Erythroblast (primary cell): ENCODE results near the gene CAPRIN2.

ENCODE experiments used
- DNase-seq, 2 experiments: peaks; one replicate each; lab custom pipeline; 2025; lab: John Stamatoyannopoulos, UW
- GATA1 ChIP-seq: IDR thresholded peaks from 2 replicates; pipeline ENCODE4 v1.6.1; 2011; ENCODE audit warnings: low read depth, mild to moderate bottlenecking, control low read depth, low read length, moderate library complexity
- POLR2A ChIP-seq: IDR thresholded peaks from 2 replicates; pipeline ENCODE4 v1.6.1; 2011; ENCODE audit warnings: mild to moderate bottlenecking, low read length

The CAPRIN2 gene

DNA sequence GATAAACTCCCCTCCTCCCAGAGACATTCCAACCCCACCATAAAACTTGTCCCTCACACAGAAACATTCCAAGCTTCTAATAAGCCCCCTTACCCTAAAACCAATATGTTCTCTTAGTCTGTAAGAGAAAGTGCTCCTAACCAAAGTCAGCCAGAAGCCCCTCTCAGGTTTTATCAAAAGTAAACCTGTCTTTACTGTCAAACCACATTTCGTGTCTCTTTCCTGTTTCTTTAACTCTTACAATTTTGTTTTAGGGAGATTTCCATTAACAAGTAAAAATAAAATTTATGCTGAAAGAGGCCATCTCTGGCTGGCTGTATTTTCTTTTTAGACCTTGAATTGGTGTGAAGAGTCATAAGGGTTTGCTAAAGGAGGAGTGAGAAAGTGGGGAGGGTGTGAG lies 29.8 kb upstream of the CAPRIN2 start:
- DNase-seq = no peak
- no peak for TF ChIP-seq GATA1
- TF ChIP-seq POLR2A = no peak

DNA sequence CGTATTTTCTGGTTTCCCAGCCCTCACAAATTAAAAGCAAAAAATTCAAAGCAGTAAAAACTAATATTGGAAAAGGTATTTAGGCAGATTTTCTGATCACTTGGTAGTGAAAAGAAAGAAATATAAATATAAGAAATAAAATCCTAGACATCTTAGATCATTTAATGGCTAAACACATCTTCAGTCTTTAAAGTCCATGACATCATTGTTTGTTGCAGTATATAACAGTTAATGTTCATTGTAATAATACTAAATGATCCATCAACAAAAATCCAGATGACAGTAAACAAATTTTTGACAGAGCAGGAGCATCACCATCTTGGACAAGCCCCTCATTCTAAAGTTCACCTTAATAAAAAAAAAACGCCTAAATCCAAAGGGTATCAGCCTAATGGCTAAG lies 29.2 kb upstream of the CAPRIN2 start:
- no peak for DNase-seq
- no peak for TF ChIP-seq GATA1
- no peak for TF ChIP-seq POLR2A

DNA sequence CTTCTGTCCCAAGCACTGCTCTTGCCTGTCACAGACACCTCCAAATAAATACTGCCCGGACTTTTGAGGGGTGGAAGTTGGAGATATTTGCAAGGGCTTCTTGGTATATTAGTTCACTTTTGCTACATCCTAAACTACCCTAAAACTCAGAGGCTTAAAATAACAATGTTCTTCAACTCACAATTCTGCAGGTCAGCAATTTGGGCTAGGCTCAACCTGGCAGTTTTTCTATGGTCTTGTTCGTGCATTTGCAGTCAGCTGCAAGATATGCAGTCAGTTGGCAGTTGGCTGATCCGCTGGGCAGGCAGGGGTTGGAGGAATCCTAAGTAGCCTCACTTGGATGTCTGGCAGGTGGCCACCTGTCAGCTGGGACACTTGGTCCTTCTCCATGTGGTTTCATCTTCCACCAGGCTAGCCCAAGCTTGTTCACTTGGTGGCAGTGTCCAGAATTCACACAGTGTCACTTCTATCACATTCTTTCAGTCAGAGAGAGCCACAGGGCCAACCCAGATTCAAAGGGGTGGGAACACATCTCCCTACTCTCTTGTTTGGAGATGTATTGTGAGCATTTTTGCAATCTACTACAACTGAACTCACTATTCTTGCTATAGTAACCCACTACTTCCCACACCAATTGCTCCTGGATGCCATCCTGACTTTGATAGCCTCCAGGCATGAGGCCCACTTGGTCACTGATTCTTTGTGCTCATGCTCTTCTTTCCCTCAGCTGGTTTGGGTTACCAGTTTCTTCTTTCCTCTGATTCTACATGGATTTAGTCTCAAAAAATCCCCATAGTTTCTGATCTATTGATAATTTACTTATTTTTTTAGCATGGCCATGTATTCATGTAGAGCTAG lies 27.8 kb upstream of the CAPRIN2 start:
- TF ChIP-seq POLR2A (no peak), GATA1 (no peak)
- DNase-seq = no peak

DNA sequence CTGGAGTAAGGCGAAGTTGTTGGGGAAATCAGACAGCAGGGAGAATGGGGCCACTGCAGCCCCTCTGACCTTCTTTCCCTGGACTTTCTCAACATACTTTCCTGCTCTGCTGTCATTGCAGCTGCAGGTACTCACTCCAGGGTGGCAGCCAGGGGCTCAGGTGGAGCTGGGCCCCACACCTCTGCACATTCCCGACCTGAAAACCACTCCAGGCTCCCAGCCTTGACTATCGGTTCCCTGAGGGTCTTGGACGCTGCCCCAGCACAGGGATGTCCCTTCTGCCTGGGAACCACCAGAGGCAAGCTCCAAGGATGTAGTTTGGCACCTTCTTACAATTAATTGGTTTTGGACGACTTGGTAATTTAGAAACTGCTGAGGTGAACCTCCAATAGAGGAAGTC lies 24.8 kb upstream of the CAPRIN2 start:
- DNase-seq = no peak
- TF ChIP-seq GATA1 = no peak
- no peak for TF ChIP-seq POLR2A

DNA sequence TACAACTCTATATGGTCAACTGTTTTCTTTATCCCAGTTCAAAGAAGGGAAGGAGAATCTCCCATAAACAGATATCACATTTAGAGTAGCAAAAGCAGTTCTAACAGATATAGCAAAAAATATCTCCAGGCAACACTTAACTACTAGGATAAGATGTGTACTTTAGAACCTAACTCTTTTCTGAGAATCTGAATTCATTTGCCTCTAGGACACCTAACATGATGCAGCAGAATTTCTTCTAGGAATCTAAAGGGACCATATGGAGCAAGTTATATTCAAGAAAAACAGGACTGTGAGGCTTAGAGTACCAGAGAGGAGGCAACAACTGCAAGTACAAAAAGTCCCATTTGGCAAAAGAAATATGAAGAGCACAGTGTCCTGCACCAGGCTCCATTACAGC lies 24.4 kb upstream of the CAPRIN2 start:
- no peak for DNase-seq
- no peak for TF ChIP-seq GATA1
- TF ChIP-seq POLR2A = no peak

DNA sequence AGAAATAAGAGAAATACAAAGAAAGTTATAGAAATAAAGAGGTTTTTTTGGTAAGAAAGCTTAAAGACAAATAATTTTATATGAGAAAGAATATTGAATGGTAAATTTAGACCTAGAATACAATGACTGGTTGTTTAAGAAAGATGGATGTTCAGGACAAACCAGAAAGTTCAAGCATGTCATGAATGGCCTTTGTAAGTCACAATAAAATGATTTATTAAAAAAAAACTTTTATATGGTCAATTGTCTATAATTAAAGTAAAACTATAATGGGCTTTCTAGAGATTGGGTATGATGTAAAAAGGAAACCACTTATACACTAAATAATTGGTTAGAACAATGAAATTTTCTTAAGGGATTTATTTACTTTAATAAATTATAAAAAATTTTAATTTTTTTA lies 19.8 kb upstream of the CAPRIN2 start:
- TF ChIP-seq POLR2A (no peak), GATA1 (no peak)
- no peak for DNase-seq

DNA sequence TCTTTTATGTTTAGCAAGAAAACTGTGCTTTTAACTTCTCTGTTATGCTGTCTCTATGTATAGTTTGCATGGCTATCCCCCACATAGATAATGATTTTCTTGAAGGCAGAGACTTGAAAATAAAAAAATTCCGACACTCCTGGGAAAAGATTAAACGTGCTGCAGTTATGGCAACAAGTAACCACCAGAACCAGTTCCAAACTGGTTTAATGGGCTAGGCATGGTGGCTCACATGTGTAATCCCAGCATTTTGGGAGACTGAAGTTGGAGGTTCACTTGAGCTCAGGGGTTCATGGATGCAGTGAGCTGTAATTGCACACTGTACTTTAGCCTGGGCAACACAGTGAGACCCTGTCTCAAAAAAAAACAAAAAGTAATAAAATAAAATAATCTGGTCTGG lies 15.1 kb upstream of the CAPRIN2 start:
- TF ChIP-seq POLR2A (no peak), GATA1 (no peak)
- no peak for DNase-seq

DNA sequence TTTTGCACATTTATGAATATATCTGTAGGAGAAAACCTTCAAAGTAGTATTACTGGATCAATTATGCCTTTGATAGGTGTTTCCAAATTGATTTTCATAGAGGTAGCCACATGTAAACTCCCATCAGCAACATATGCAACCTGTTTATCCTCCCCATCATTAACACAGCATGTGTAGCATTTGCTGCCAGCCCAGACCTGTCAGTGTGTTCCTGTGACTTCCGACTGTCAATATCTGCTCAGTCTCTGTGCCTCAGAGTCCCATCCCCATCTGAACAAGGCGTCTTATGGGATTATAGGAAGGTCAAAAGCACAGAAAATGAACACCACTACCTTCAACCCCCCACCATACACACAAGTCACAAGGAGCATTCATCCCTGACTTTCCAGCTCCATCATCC lies 9.5 kb upstream of the CAPRIN2 start:
- no peak for DNase-seq
- no peak for TF ChIP-seq POLR2A
- TF ChIP-seq GATA1 = no peak

DNA sequence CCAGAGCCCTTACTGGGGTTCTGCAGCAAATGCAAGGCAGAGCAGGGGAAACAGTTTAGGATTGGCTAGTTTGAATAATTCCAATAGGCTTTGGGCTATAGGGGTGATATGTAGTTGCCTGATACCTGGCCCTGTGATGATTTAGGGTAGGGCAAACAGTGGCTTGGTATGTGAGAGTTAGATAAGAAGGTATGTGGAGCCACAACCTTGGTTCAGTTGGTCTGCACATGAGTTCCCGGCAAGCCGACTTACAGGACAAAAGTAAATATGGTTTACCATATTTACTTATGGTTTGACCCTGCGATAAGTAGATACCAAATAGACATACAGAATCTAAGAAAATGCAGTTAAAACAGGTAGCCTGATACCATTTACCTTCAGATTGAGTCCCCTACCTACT lies 8.3 kb upstream of the CAPRIN2 start:
- peak; percentile 8 to 62 for DNase-seq
- TF ChIP-seq POLR2A (peak; percentile 46), GATA1 (no peak)

DNA sequence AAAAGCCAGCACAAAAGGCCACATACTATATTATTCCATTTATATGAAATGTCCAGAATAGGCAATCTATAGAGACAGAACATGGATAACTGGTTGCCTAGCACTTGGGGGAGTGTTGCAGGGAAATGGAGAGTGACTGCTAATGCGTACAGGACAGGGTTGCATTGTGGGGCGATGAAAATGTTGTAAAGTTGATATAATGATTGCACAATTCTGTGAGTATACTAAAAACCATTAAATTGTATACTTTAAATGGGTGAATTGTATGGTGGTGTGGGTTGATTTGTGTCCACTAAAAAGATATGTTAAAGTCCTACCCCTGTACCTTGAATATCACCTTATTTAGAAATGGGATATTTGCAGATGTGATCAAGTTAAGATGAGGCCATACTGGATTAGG lies 7.0 kb upstream of the CAPRIN2 start:
- TF ChIP-seq POLR2A (no peak), GATA1 (no peak)
- DNase-seq = no peak

DNA sequence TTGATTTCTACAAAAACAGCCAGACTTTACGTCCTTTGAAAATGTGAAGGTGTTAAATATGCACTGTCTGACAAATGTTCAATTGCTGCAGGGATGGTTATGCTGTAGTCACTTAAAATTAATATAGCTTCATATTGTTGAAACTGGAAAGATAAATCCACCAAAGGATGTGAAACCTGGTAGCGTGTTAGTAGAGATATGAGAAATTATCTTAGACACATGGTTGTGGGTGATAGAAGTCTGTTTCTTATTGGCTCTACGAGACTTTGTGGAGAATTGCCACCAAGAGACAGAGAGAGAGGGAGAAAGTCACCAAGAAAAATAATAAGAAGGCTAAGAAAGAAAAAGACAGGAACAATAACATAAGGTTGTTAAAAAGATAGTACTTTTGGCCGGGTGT lies 2.6 kb upstream of the CAPRIN2 start:
- no peak for TF ChIP-seq GATA1
- TF ChIP-seq POLR2A = peak; percentile 52
- peak; percentile 66 to 86 for DNase-seq

DNA sequence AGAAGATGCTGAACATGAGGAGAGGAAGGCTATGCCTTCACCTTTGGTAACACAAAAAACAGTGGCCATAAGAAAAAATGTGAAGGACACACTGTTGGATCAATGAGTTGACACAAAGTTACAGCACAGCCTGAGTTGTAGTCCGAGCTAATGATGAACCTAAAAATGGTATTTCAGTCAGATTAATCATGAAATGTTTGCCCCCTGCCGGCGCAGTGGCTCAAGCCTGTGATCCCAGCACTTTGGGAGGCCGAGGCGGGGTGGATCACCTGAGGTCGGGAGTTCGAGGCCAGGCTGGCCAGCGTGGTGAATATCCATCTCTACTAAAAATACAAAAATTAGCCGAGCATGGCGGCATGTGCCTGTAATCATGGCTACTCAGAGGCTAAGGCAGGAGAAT lies 1.3 kb upstream of the CAPRIN2 start:
- no peak for TF ChIP-seq GATA1
- no peak for TF ChIP-seq POLR2A
- DNase-seq = peak in 1 of 2 experiments; percentile 15

DNA sequence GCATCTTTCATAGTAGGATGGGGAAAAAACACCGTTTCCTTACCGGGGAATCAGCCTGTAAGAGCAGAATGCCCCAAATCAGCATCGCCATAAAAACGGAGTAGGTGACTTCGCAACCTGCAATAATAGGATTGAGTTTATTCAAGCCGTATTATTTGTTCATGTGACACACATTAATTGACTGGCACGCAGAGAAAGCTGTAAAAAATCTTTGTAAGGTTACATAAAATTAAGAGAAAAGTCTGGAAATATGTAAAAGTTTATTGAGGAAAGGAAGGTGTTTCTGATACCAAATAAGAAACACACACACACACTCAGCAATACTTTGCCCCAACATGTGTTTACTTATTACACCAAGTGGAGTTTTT lies 628 bp upstream of the CAPRIN2 start:
- no peak for TF ChIP-seq GATA1
- TF ChIP-seq POLR2A = no peak
- DNase-seq = no peak

DNA sequence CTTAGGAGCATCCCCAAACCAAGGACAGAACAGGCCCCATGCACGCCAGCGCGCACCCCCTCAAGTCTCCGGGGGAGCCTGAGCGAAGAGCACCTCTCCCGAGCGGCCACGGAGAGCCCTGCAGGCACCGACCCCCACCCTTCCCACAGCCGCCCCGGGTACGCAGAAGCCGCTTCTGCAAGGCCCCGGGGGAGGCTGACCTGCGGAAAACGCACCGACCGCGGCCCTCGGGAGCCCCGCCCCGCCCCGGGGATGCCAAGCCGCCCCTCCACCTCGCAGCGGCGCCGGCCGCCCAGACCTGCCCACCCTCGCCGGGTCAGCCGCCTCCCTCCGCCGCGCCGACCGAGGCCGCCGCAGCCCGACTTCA lies 385 bp downstream of the CAPRIN2 start:
- DNase-seq = no peak

More for the DNA sequence above, 385 bp downstream of the CAPRIN2 start:
- TF ChIP-seq POLR2A (no peak), GATA1 (no peak)
